Epithelial cell of esophagus (primary cell): Measurements from ENCODE around the gene IL26.

Experiments
- DNase-seq: peaks from one replicate; pipeline ENCODE4 v3.0.0; 2010; ENCODE audit warnings: low read depth
- H3K4me3 ChIP-seq: 2 replicates; pipeline ENCODE4 v1.5.1; 2011; ENCODE audit warnings: mild to moderate bottlenecking, low read length, control low read depth
- CTCF ChIP-seq: IDR thresholded peaks from 2 replicates; pipeline ENCODE4 v1.5.1; 2011; ENCODE audit warnings: low read depth, mild to moderate bottlenecking, low read length, control low read depth, inconsistent platforms; ENCODE audit not compliant: insufficient read depth; ENCODE audit errors: missing control alignments

The IL26 gene

DNA sequence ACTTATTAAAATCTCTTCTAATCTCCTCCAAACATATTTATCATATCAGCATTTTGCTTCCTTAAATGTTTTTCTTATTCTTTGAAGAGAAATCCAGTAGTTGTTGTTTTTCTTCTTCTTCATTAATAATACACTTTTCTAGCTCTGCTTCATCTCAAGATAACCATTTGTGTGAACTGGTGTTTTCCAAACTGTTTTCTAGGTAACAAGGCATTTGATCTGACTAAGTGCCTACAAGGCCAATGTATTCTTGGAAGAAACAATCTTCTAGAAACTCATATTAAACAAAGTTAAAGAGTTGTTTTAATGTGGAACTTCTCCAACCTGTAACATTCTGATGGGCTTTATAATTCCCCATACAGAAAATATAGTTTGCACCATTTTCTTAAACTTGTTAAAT, 35.3 kb downstream of the IL26 start:
- no peak for DNase-seq

DNA sequence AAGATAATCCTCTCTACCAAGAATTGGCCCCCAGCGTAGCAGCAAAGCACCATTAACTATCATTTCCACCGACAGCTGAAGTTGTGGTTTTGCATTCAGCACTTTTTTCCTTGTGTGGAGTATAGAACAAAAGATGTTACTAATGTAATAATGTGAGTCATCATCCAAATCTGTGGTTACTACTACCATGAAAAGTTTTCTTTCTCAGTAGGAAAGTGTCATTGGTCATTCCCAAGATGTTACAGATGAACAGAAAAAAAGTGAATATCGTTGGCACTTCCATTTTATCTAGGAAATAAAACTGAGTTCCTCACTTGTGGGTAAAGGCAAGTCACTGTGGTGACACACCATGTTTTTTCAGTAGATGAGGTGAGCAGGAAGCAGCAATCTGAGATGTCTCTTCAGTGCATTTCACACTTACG, 35.8 kb downstream of the IL26 start:
- H3K4me3 ChIP-seq, result no peak overlapping the region
- DNase-seq, result peak; percentile 75
- no peak for TF ChIP-seq CTCF

More for the DNA sequence above, 35.3 kb downstream of the IL26 start:
- no peak for TF ChIP-seq CTCF
- no peak overlapping the region for H3K4me3 ChIP-seq

DNA sequence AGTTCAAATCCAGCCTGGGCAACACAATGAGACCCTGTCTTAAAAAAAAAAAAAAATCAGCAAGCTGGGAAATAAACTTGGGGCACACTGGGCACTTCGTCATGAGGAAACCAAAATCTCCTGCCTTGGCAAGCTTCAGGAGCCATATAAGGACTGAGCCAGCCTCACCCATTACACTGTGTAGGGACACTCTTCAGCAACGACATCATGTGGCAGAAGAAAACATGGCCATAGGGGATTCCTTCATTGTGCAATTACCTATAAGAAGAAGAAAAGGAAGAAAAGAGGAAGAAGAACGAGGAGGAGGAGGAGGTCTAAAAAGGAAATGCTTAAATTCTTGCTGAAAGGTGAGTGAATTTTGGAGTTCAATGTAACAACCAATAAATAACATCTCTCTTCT, 40.0 kb downstream of the IL26 start:
- no peak for DNase-seq
- no peak for TF ChIP-seq CTCF
- H3K4me3 ChIP-seq, result no peak overlapping the region

DNA sequence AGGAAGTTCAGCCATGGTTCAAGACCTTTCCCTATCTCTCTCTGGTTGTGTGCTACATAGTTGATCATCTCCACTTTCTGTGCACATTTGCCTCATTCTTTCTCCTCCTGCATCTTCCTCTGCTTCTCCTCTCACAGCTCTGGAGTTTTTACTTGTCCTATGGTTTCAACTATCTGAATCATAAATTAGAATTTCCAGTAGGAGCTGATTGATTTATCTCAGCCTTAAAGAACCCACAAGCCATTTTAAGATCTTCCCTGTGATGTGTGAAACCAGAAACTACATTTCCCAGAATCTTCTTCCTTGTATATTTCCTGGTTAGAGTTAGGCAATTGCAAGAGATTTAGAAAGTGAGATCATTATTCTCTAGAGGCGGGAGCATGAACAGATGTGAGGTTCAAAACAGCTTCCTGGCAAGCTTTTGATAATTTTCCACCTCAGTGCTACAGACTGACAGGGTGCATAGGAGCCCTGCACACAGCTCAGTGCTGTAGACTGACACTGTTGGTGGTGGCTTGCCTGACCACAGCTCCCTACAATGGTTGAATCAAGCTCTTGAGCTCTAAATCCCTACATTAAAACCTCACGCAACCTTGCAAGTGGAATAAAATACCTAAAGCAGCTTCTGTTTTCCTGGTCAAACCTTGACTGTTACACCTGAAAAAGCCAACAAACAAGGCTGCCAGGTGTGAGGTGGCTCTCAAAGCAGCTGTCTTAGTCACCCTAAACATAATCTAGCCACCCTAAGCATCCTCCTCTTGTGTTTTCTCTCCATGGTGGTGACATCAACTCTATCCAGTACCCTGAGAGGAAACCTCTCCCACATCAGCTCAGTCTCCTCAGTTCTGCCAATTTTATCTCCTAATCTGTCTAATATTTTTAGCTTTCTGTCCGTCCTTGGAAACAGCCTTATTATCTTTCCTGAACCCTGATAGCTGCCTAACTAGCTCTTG, 44.5 kb downstream of the IL26 start:
- no peak for TF ChIP-seq CTCF
- no peak overlapping the region for H3K4me3 ChIP-seq
- DNase-seq, result peak; percentile 50

- no peak for DNase-seq
- TF ChIP-seq CTCF, result no peak
- no peak overlapping the region for H3K4me3 ChIP-seq
Observed at GRCh38 chr12:68178774-68179439, 46.7 kb downstream of the IL26 start.

DNA sequence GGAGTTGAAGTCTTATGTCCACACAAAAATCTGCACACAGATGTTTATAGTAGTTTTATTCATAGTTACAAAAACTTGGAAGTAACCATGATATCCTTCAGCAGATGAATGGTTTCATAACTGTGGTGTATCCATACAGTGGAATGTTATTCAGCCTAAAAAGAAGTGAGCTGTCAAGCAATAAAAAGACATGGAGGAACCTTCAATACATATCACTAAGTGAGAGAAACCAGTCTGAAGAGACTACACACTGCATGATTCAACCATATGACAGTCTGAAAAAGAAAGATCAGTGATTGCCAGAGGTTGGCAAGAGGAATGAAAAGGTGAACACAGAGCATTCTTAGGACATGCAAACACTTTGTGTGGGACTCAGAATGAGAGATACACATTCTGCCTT, 47.4 kb downstream of the IL26 start:
- peak; percentile 23 for DNase-seq
- no peak for TF ChIP-seq CTCF
- no peak overlapping the region for H3K4me3 ChIP-seq
